Measurements from ENCODE around the gene CKAP2. TPM values are rescaled to one million over a fixed set of nuclear protein-coding genes. Genes with fewer than 3 reads are reported as not detected.

Gene CKAP2
- total RNA-seq, 2 donors from 2014 or later = 16.1 to 27.6 TPM

- no peak for DNase-seq (ENCODE audit: low spot score)
- H3K27me3 Mint-ChIP-seq = no peaks in the 10 kb centered on the region
- H3K36me3 Mint-ChIP-seq = no peaks in the 10 kb centered on the region
Observed at GRCh38 chr13:52446265-52446664, 9.0 kb upstream of the CKAP2 start.

GRCh38 chr13:52447354-52447753, 7.9 kb upstream of the CKAP2 start:
- no peaks in the 10 kb centered on the region for H3K27me3 Mint-ChIP-seq
- no peaks in the 10 kb centered on the region for H3K9me3 Mint-ChIP-seq
- no peak overlapping the region for H3K27ac Mint-ChIP-seq
- DNase-seq (ENCODE audit: low spot score) (no peak), ATAC-seq (peak in 1 of 2 donors; percentile 39)
- peaks cover 22 to 23% of the 10 kb centered on the region in 2 donors for H3K4me1 Mint-ChIP-seq (ENCODE audit: low read depth in 2 of 2)
- peak overlapping the region; percentile 41 for H3K4me3 Mint-ChIP-seq
- no peaks in the 10 kb centered on the region for H3K36me3 Mint-ChIP-seq

More at GRCh38 chr13:52446265-52446664, 9.0 kb upstream of the CKAP2 start:
- no peak for ATAC-seq
- Mint-ChIP-seq H3K27ac (no peak overlapping the region), H3K4me3 (no peak overlapping the region), H3K4me1 (ENCODE audit: low read depth in 2 of 2) (peaks cover 22 to 23% of the 10 kb centered on the region in 2 donors), H3K9me3 (no peaks in the 10 kb centered on the region)

GRCh38 chr13:52447815-52448552, 7.3 kb upstream of the CKAP2 start:
- H3K27ac Mint-ChIP-seq = peak overlapping the region in 1 of 2 donors; percentile 79
- no peaks in the 10 kb centered on the region for H3K27me3 Mint-ChIP-seq
- H3K9me3 Mint-ChIP-seq = no peaks in the 10 kb centered on the region
- H3K4me1 Mint-ChIP-seq (ENCODE audit: low read depth in 2 of 2) = peaks cover 22 to 23% of the 10 kb centered on the region in 2 donors
- no peaks in the 10 kb centered on the region for H3K36me3 Mint-ChIP-seq
- H3K4me3 Mint-ChIP-seq = peak overlapping the region; percentile 41
- no peak for ATAC-seq
- no peak for DNase-seq (ENCODE audit: low spot score)

GRCh38 chr13:52449331-52450011, 5.8 kb upstream of the CKAP2 start:
- no peaks in the 10 kb centered on the region for H3K9me3 Mint-ChIP-seq

GRCh38 chr13:52450012-52450792, 5.1 kb upstream of the CKAP2 start, which contains the start of gene VPS36:
TSS of gene VPS36 (minus strand) at chr13:52450634. CDS start at chr13:52450594, 40 bp downstream.
- Mint-ChIP-seq H3K4me1 (ENCODE audit: low read depth in 2 of 2) (peaks cover 34 to 44% of the 10 kb centered on the region in 2 donors), H3K4me3 (peak within 1 kb of the TSS; percentile 99), H3K9me3 (no peaks in the 10 kb centered on the region), H3K27me3 (no peaks in the 10 kb centered on the region), H3K36me3 (no peaks in the 10 kb centered on the region), H3K27ac (peak within 1 kb of the TSS; percentile 79 to 96)
- ATAC-seq (peak; percentile 91), DNase-seq (ENCODE audit: low spot score) (peak; percentile 97)

More at GRCh38 chr13:52449331-52450011, 5.8 kb upstream of the CKAP2 start:
- Mint-ChIP-seq H3K36me3 (no peaks in the 10 kb centered on the region), H3K4me1 (ENCODE audit: low read depth in 2 of 2) (peaks cover 27 to 36% of the 10 kb centered on the region in 2 donors), H3K4me3 (peak overlapping the region; percentile 99), H3K27ac (peak overlapping the region; percentile 79 to 96), H3K27me3 (no peaks in the 10 kb centered on the region)
- DNase-seq (ENCODE audit: low spot score) (no peak), ATAC-seq (no peak)

- peak overlapping the region; percentile 64 to 79 for H3K27ac Mint-ChIP-seq
- ATAC-seq = no peak
- H3K9me3 Mint-ChIP-seq = no peaks in the 10 kb centered on the region
- peaks cover 36 to 45% of the 10 kb centered on the region in 2 donors for H3K4me1 Mint-ChIP-seq (ENCODE audit: low read depth in 2 of 2)
- H3K27me3 Mint-ChIP-seq = no peaks in the 10 kb centered on the region
- no peak for DNase-seq (ENCODE audit: low spot score)
- no peaks in the 10 kb centered on the region for H3K36me3 Mint-ChIP-seq
- H3K4me3 Mint-ChIP-seq = peak overlapping the region; percentile 47
Observed at GRCh38 chr13:52450793-52451116, 4.5 kb upstream of the CKAP2 start.

- peak overlapping the region; percentile 64 to 79 for H3K27ac Mint-ChIP-seq
- no peaks in the 10 kb centered on the region for H3K27me3 Mint-ChIP-seq
- H3K36me3 Mint-ChIP-seq = no peaks in the 10 kb centered on the region
- no peaks in the 10 kb centered on the region for H3K9me3 Mint-ChIP-seq
- DNase-seq (ENCODE audit: low spot score) = no peak
- no peak for ATAC-seq
- H3K4me1 Mint-ChIP-seq (ENCODE audit: low read depth in 2 of 2) = peaks cover 39 to 49% of the 10 kb centered on the region in 2 donors
- H3K4me3 Mint-ChIP-seq = peak overlapping the region; percentile 47
Observed at GRCh38 chr13:52451135-52451804, 4.0 kb upstream of the CKAP2 start.

- H3K27ac Mint-ChIP-seq = no peak overlapping the region
- no peaks in the 10 kb centered on the region for H3K36me3 Mint-ChIP-seq
- H3K4me1 Mint-ChIP-seq (ENCODE audit: low read depth in 2 of 2) = peaks cover 38 to 48% of the 10 kb centered on the region in 2 donors
- no peak overlapping the region for H3K4me3 Mint-ChIP-seq
- no peaks in the 10 kb centered on the region for H3K9me3 Mint-ChIP-seq
- no peaks in the 10 kb centered on the region for H3K27me3 Mint-ChIP-seq
- no peak for ATAC-seq
- no peak for DNase-seq (ENCODE audit: low spot score)
Observed at GRCh38 chr13:52452470-52452869, 2.8 kb upstream of the CKAP2 start.

GRCh38 chr13:52454459-52454819, 839 bp upstream of the CKAP2 start:
- H3K4me1 Mint-ChIP-seq (ENCODE audit: low read depth in 2 of 2) = peaks cover 28 to 37% of the 10 kb centered on the region in 2 donors
- peak overlapping the region; percentile 83 to 93 for H3K27ac Mint-ChIP-seq
- DNase-seq (ENCODE audit: low spot score) (no peak), ATAC-seq (no peak)
- no peaks in the 10 kb centered on the region for H3K27me3 Mint-ChIP-seq
- no peaks in the 10 kb centered on the region for H3K36me3 Mint-ChIP-seq
- no peaks in the 10 kb centered on the region for H3K9me3 Mint-ChIP-seq
- H3K4me3 Mint-ChIP-seq = peak overlapping the region; percentile 92

- ATAC-seq = peak; percentile 63 to 77
- Mint-ChIP-seq H3K27me3 (no peaks in the 10 kb centered on the region), H3K27ac (peak overlapping the region; percentile 83 to 93), H3K4me3 (peak overlapping the region; percentile 92), H3K4me1 (ENCODE audit: low read depth in 2 of 2) (peaks cover 24 to 33% of the 10 kb centered on the region in 2 donors), H3K9me3 (no peaks in the 10 kb centered on the region), H3K36me3 (peaks cover under 1% of the 10 kb centered on the region)
- DNase-seq (ENCODE audit: low spot score) = peak; percentile 68
Observed at GRCh38 chr13:52455677-52456041, 381 bp downstream of the CKAP2 start.

GRCh38 chr13:52459668-52460067, 4.4 kb downstream of the CKAP2 start:
- Mint-ChIP-seq H3K36me3 (peaks cover 9% of the 10 kb centered on the region), H3K27ac (no peak overlapping the region)

GRCh38 chr13:52461265-52461664, 6.0 kb downstream of the CKAP2 start:
- H3K4me3 Mint-ChIP-seq = no peak overlapping the region
- ATAC-seq (no peak), DNase-seq (ENCODE audit: low spot score) (no peak)
- peaks cover 4 to 8% of the 10 kb centered on the region in 2 donors for H3K4me1 Mint-ChIP-seq (ENCODE audit: low read depth in 2 of 2)
- H3K27ac Mint-ChIP-seq = peak overlapping the region in 1 of 2 donors; percentile 14
- H3K9me3 Mint-ChIP-seq = no peaks in the 10 kb centered on the region
- H3K27me3 Mint-ChIP-seq = no peaks in the 10 kb centered on the region
- peaks cover 9% of the 10 kb centered on the region for H3K36me3 Mint-ChIP-seq

More at GRCh38 chr13:52459668-52460067, 4.4 kb downstream of the CKAP2 start:
- DNase-seq (ENCODE audit: low spot score) (no peak), ATAC-seq (no peak)
- Mint-ChIP-seq H3K9me3 (no peaks in the 10 kb centered on the region), H3K27me3 (no peaks in the 10 kb centered on the region), H3K4me1 (ENCODE audit: low read depth in 2 of 2) (peaks cover 15 to 19% of the 10 kb centered on the region in 2 donors), H3K4me3 (no peak overlapping the region)

GRCh38 chr13:52463526-52463925, 8.2 kb downstream of the CKAP2 start:
- H3K4me3 Mint-ChIP-seq = no peak overlapping the region
- peaks cover 3 to 6% of the 10 kb centered on the region in 2 donors for H3K4me1 Mint-ChIP-seq (ENCODE audit: low read depth in 2 of 2)
- no peaks in the 10 kb centered on the region for H3K27me3 Mint-ChIP-seq
- peaks cover 14% of the 10 kb centered on the region for H3K36me3 Mint-ChIP-seq
- H3K9me3 Mint-ChIP-seq = no peaks in the 10 kb centered on the region
- no peak for ATAC-seq
- DNase-seq (ENCODE audit: low spot score) = no peak
- H3K27ac Mint-ChIP-seq = no peak overlapping the region

Data from natural killer cell treated with Interleukin-12 subunit alpha and Interleukin-12 subunit beta and Interleukin-15 and Interleukin-18, amount 100 ng/mL, for 72 hours (primary cell).